ENCODE data around the gene PXYLP1. TPM values are rescaled to one million over a fixed set of nuclear protein-coding genes. Genes with fewer than 3 reads are reported as not detected.

PXYLP1 gene
- total and polyA plus RNA-seq, 2 of the 8 experiments (the other 6 are each of a cell fraction or from before 2014, with no cell fraction given), result 19.4 to 20.6 TPM

- TF ChIP-seq, protein P1, sequence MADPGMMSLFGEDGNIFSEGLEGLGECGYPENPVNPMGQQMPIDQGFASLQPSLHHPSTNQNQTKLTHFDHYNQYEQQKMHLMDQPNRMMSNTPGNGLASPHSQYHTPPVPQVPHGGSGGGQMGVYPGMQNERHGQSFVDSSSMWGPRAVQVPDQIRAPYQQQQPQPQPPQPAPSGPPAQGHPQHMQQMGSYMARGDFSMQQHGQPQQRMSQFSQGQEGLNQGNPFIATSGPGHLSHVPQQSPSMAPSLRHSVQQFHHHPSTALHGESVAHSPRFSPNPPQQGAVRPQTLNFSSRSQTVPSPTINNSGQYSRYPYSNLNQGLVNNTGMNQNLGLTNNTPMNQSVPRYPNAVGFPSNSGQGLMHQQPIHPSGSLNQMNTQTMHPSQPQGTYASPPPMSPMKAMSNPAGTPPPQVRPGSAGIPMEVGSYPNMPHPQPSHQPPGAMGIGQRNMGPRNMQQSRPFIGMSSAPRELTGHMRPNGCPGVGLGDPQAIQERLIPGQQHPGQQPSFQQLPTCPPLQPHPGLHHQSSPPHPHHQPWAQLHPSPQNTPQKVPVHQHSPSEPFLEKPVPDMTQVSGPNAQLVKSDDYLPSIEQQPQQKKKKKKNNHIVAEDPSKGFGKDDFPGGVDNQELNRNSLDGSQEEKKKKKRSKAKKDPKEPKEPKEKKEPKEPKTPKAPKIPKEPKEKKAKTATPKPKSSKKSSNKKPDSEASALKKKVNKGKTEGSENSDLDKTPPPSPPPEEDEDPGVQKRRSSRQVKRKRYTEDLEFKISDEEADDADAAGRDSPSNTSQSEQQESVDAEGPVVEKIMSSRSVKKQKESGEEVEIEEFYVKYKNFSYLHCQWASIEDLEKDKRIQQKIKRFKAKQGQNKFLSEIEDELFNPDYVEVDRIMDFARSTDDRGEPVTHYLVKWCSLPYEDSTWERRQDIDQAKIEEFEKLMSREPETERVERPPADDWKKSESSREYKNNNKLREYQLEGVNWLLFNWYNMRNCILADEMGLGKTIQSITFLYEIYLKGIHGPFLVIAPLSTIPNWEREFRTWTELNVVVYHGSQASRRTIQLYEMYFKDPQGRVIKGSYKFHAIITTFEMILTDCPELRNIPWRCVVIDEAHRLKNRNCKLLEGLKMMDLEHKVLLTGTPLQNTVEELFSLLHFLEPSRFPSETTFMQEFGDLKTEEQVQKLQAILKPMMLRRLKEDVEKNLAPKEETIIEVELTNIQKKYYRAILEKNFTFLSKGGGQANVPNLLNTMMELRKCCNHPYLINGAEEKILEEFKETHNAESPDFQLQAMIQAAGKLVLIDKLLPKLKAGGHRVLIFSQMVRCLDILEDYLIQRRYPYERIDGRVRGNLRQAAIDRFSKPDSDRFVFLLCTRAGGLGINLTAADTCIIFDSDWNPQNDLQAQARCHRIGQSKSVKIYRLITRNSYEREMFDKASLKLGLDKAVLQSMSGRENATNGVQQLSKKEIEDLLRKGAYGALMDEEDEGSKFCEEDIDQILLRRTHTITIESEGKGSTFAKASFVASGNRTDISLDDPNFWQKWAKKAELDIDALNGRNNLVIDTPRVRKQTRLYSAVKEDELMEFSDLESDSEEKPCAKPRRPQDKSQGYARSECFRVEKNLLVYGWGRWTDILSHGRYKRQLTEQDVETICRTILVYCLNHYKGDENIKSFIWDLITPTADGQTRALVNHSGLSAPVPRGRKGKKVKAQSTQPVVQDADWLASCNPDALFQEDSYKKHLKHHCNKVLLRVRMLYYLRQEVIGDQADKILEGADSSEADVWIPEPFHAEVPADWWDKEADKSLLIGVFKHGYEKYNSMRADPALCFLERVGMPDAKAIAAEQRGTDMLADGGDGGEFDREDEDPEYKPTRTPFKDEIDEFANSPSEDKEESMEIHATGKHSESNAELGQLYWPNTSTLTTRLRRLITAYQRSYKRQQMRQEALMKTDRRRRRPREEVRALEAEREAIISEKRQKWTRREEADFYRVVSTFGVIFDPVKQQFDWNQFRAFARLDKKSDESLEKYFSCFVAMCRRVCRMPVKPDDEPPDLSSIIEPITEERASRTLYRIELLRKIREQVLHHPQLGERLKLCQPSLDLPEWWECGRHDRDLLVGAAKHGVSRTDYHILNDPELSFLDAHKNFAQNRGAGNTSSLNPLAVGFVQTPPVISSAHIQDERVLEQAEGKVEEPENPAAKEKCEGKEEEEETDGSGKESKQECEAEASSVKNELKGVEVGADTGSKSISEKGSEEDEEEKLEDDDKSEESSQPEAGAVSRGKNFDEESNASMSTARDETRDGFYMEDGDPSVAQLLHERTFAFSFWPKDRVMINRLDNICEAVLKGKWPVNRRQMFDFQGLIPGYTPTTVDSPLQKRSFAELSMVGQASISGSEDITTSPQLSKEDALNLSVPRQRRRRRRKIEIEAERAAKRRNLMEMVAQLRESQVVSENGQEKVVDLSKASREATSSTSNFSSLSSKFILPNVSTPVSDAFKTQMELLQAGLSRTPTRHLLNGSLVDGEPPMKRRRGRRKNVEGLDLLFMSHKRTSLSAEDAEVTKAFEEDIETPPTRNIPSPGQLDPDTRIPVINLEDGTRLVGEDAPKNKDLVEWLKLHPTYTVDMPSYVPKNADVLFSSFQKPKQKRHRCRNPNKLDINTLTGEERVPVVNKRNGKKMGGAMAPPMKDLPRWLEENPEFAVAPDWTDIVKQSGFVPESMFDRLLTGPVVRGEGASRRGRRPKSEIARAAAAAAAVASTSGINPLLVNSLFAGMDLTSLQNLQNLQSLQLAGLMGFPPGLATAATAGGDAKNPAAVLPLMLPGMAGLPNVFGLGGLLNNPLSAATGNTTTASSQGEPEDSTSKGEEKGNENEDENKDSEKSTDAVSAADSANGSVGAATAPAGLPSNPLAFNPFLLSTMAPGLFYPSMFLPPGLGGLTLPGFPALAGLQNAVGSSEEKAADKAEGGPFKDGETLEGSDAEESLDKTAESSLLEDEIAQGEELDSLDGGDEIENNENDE (IDR thresholded peaks at IDR 0.05; ENCODE audit: insufficient replicate concordance, low read length), result no peak
- no peak for TF ChIP-seq PHF8 (conservative IDR thresholded peaks at IDR 0.05; ENCODE audit: low read depth, low read length)
- TF ChIP-seq, protein P2, sequence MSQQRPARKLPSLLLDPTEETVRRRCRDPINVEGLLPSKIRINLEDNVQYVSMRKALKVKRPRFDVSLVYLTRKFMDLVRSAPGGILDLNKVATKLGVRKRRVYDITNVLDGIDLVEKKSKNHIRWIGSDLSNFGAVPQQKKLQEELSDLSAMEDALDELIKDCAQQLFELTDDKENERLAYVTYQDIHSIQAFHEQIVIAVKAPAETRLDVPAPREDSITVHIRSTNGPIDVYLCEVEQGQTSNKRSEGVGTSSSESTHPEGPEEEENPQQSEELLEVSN (IDR thresholded peaks at IDR 0.05), result no peak
- TF ChIP-seq RXRA (IDR thresholded peaks at IDR 0.05; ENCODE audit: insufficient read depth, low read depth, low read length), result no peak
- TF ChIP-seq ASH2L (IDR thresholded peaks at IDR 0.05; ENCODE audit: low read length), result no peak
- no peak for TF ChIP-seq KDM1A (IDR thresholded peaks at IDR 0.05; ENCODE audit: borderline replicate concordance, low read length)
- TF ChIP-seq EGR1 (IDR thresholded peaks at IDR 0.05; ENCODE audit: borderline replicate concordance, low read depth, low read length), result no peak
- TF ChIP-seq CBX5 (IDR thresholded peaks at IDR 0.05; ENCODE audit: low read depth, low read length), result no peak
- TF ChIP-seq SIX5 (IDR thresholded peaks at IDR 0.05; ENCODE audit: low read depth, low read length), result no peak
- no peak for TF ChIP-seq POLR2A (IDR thresholded peaks at IDR 0.05; ENCODE audit: control extremely low read depth in 1 of 2, low read depth in 2 of 2, low read length in 2 of 2)
Measured at GRCh38 chr3:141255137-141255845, 23.7 kb downstream of the PXYLP1 start (continued).
